Brain pericyte (primary cell): ENCODE results near the gene REEP5.

Experiments used
- DNase-seq: peaks from one replicate; pipeline ENCODE4 v3.0.0-alpha.2; 2012; ENCODE audit warnings: low read depth, low spot score

Gene REEP5

GRCh38 chr5:112844489-112844888 lies 77.5 kb downstream of the REEP5 start:
- no peak for DNase-seq

- no peak for DNase-seq
Measured at GRCh38 chr5:112833971-112834370, 88.1 kb downstream of the REEP5 start.

- DNase-seq, result no peak
Measured at GRCh38 chr5:112830378-112830777, 91.6 kb downstream of the REEP5 start.
